HepG2 (cell line): ENCODE data around the gene SNU13. TPM values are rescaled to one million over a fixed set of nuclear protein-coding genes. Genes with fewer than 3 reads are reported as not detected.

Experiments
- EP300 ChIP-seq, 3 experiments: sonication (generic) in 1 of 3; formaldehyde crosslinking in 1 of 3; IDR thresholded peaks; 2 replicates each; pipeline versions ENCODE4 v1.5.1 to v1.6.1; 2011 to 2020; ENCODE audit warnings: low read depth in 2 of 3, low read length in 2 of 3, borderline replicate concordance in 1 of 3, improper control_type of control experiment in 1 of 3, mild to moderate bottlenecking in 1 of 3, missing genetic modification reagents in 1 of 3, moderate library complexity in 1 of 3
- FLYWCH1 ChIP-seq: sonication (generic); formaldehyde crosslinking; IDR thresholded peaks from 2 replicates; pipeline ENCODE4 v1.8.1; 2023; ENCODE audit warnings: mild to moderate bottlenecking, missing genetic modification reagents
- HOXD1 ChIP-seq: sonication (generic); formaldehyde crosslinking; IDR thresholded peaks from 2 replicates; pipeline ENCODE4 v1.5.0; 2020; ENCODE audit warnings: missing genetic modification reagents
- POLR2AphosphoS5 ChIP-seq: IDR thresholded peaks from 2 replicates; pipeline ENCODE4 v1.6.1; 2012; ENCODE audit warnings: low read depth, low read length
- RNF219 ChIP-seq: sonication (generic); formaldehyde crosslinking; IDR thresholded peaks from 2 replicates; pipeline ENCODE4 v1.5.0; 2020; ENCODE audit warnings: mild to moderate bottlenecking, missing genetic modification reagents
- SMC3 ChIP-seq: IDR thresholded peaks from 2 replicates; pipeline ENCODE4 v1.6.1; 2011; ENCODE audit warnings: low read length, improper control_type of control experiment
- TBL1XR1 ChIP-seq: fragments of 150-350 bp; IDR thresholded peaks from 2 replicates; pipeline ENCODE4 v1.6.1; 2014; ENCODE audit warnings: borderline replicate concordance, low read length; ENCODE audit not compliant: partially characterized antibody
- TEAD2 ChIP-seq: sonication (generic); formaldehyde crosslinking; IDR thresholded peaks from 2 replicates; pipeline ENCODE4 v1.9.0; 2021; ENCODE audit warnings: missing genetic modification reagents
- ZBTB14 ChIP-seq: sonication (generic); formaldehyde crosslinking; IDR thresholded peaks from 2 replicates; pipeline ENCODE4 v1.4.0; 2020; ENCODE audit warnings: missing genetic modification reagents
- ZBTB34 ChIP-seq: sonication (generic); formaldehyde crosslinking; IDR thresholded peaks from 2 replicates; pipeline ENCODE4 v1.8.0; 2022; ENCODE audit warnings: mild to moderate bottlenecking, missing genetic modification reagents
- ZFX ChIP-seq: sonication (generic); formaldehyde crosslinking; IDR thresholded peaks from 2 replicates; pipeline ENCODE4 v1.4.0; 2020; ENCODE audit warnings: mild to moderate bottlenecking, low read depth, missing genetic modification reagents, moderate library complexity
- polyA plus RNA-seq, 8 experiments: library from polyadenylated mRNA; depleted of rRNA in 3 of 8; stranded (reverse) in 7 of 8; unstranded in 1 of 8; fragments of >200 nt; fragmentation: Illumina TruSeq in 4 of 8; extraction: Trizol in 4 of 8; gene quantifications; 2 replicates each; pipeline versions ENCODE4 v1.2.1 to v1.2.3, GENCODE V29; 2011 to 2016; ENCODE audit warnings: low read depth in 4 of 8, missing spikeins in 1 of 8, mixed read lengths in 1 of 8; ENCODE audit not compliant: insufficient read depth in 1 of 8
- total RNA-seq, 5 experiments: library from RNA; depleted of rRNA; stranded (reverse); fragments of >200 nt; fragmentation: Illumina TruSeq; extraction: Trizol; gene quantifications; 2 replicates each; pipeline ENCODE4 v1.2.3, GENCODE V29; 2016; ENCODE audit warnings: low read depth in 1 of 5
- TF ChIP-seq, protein P1 (sequence below): IDR thresholded peaks from 2 replicates; pipeline ENCODE4 v1.6.1; 2016; ENCODE audit warnings: control low read depth
- TF ChIP-seq, protein P2 (sequence below): sonication (generic); formaldehyde crosslinking; IDR thresholded peaks from one replicate; pipeline ENCODE4 v1.5.1; 2020; ENCODE audit warnings: mild to moderate bottlenecking, missing genetic modification reagents; ENCODE audit errors: not compliant biosample characterization

The SNU13 gene
- total and polyA plus RNA-seq, 2 of the 13 experiments (the other 11 are each of a cell fraction or from before 2014, with no cell fraction given), result 203 to 287 TPM

- TF ChIP-seq RNF219 (CRISPR knock-in tag), result no peak
- 0 out of 4 replicates have a peak, but pooled peaks of 1 of the 2 experiments have one; percentile 29 for TF ChIP-seq EP300 (IDR thresholded peaks at IDR 0.05; ENCODE audit: low read depth in 2 of 2, low read length in 2 of 2)
- no peak for TF ChIP-seq EP300 (CRISPR knock-in tag; IDR thresholded peaks at IDR 0.05; ENCODE audit: borderline replicate concordance)
- peak; percentile 82 for TF ChIP-seq POLR2AphosphoS5
- peak; percentile 63; the same call in 1 of the 2 replicates for TF ChIP-seq HOXD1 (CRISPR knock-in tag)
- TF ChIP-seq ZBTB14 (CRISPR knock-in tag), result no peak
- TF ChIP-seq, protein P1, sequence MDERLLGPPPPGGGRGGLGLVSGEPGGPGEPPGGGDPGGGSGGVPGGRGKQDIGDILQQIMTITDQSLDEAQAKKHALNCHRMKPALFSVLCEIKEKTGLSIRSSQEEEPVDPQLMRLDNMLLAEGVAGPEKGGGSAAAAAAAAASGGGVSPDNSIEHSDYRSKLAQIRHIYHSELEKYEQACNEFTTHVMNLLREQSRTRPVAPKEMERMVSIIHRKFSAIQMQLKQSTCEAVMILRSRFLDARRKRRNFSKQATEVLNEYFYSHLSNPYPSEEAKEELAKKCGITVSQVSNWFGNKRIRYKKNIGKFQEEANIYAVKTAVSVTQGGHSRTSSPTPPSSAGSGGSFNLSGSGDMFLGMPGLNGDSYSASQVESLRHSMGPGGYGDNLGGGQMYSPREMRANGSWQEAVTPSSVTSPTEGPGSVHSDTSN (CRISPR knock-in tag), result no peak
- no peak for TF ChIP-seq SMC3
- TF ChIP-seq ZBTB34, result no peak
- TF ChIP-seq, protein P2, sequence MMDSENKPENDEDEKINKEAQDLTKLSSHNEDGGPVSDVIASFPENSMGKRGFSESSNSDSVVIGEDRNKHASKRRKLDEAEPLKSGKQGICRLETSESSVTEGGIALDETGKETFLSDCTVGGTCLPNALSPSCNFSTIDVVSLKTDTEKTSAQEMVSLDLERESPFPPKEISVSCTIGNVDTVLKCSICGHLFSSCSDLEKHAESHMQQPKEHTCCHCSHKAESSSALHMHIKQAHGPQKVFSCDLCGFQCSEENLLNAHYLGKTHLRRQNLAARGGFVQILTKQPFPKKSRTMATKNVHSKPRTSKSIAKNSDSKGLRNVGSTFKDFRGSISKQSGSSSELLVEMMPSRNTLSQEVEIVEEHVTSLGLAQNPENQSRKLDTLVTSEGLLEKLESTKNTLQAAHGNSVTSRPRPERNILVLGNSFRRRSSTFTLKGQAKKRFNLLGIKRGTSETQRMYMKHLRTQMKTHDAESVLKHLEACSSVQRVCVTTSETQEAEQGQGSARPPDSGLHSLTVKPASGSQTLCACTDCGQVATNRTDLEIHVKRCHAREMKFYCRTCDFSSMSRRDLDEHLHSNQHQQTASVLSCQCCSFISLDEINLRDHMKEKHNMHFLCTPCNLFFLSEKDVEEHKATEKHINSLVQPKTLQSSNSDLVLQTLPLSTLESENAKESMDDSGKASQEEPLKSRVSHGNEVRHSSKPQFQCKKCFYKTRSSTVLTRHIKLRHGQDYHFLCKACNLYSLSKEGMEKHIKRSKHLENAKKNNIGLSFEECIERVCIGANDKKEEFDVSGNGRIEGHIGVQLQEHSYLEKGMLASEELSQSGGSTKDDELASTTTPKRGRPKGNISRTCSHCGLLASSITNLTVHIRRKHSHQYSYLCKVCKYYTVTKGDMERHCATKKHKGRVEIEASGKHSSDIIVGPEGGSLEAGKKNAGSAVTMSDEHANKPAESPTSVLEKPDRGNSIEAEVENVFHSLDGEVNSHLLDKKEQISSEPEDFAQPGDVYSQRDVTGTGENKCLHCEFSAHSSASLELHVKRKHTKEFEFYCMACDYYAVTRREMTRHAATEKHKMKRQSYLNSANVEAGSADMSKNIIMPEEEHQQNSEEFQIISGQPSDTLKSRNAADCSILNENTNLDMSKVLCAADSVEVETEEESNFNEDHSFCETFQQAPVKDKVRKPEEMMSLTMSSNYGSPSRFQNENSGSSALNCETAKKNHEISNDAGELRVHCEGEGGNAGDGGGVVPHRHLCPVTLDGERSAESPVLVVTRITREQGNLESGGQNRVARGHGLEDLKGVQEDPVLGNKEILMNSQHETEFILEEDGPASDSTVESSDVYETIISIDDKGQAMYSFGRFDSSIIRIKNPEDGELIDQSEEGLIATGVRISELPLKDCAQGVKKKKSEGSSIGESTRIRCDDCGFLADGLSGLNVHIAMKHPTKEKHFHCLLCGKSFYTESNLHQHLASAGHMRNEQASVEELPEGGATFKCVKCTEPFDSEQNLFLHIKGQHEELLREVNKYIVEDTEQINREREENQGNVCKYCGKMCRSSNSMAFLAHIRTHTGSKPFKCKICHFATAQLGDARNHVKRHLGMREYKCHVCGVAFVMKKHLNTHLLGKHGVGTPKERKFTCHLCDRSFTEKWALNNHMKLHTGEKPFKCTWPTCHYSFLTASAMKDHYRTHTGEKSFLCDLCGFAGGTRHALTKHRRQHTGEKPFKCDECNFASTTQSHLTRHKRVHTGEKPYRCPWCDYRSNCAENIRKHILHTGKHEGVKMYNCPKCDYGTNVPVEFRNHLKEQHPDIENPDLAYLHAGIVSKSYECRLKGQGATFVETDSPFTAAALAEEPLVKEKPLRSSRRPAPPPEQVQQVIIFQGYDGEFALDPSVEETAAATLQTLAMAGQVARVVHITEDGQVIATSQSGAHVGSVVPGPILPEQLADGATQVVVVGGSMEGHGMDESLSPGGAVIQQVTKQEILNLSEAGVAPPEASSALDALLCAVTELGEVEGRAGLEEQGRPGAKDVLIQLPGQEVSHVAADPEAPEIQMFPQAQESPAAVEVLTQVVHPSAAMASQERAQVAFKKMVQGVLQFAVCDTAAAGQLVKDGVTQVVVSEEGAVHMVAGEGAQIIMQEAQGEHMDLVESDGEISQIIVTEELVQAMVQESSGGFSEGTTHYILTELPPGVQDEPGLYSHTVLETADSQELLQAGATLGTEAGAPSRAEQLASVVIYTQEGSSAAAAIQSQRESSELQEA (CRISPR knock-in tag), result no peak
- no peak for TF ChIP-seq FLYWCH1 (CRISPR knock-in tag)
- TF ChIP-seq TEAD2 (CRISPR knock-in tag), result no peak
- TF ChIP-seq ZFX (CRISPR knock-in tag), result peak; percentile 74; the same call in 1 of the 2 replicates
- TF ChIP-seq TBL1XR1, result no peak
Measured at GRCh38 chr22:41688365-41689211, at the start of gene SNU13 (continued).
